HG03520 (cell line): ENCODE measurements around the gene N4BP3.
A peak's percentile ranks its signal among the peaks of the same experiment; 100 is the strongest.

ENCODE experiments used
- ATAC-seq: cut with Tn5 transposase; IDR thresholded peaks from one replicate; pipeline ENCODE4 v1.9.1; 2021; ENCODE audit warnings: mild to moderate bottlenecking, moderate library complexity; ENCODE audit not compliant: unreplicated experiment

N4BP3 gene

GRCh38 chr5:178145965-178146820, 32.9 kb downstream of the N4BP3 start:
- no peak for ATAC-seq

- ATAC-seq = no peak
Measured at GRCh38 chr5:178147406-178147805, 34.1 kb downstream of the N4BP3 start.

- no peak for ATAC-seq
Measured at GRCh38 chr5:178149199-178149932, 36.0 kb downstream of the N4BP3 start.

GRCh38 chr5:178150977-178151734, 37.8 kb downstream of the N4BP3 start:
- ATAC-seq = no peak

- no peak for ATAC-seq
Measured at GRCh38 chr5:178152491-178153444, 39.4 kb downstream of the N4BP3 start.

GRCh38 chr5:178153530-178154340, 40.4 kb downstream of the N4BP3 start, which contains the start of gene NHP2:
TSS of gene NHP2 (minus strand) at chr5:178153885. CDS start at chr5:178153817, 68 bp downstream.
- peak; percentile 99 for ATAC-seq

GRCh38 chr5:178155065-178155464, 41.7 kb downstream of the N4BP3 start:
- no peak for ATAC-seq

- ATAC-seq = no peak
Measured at GRCh38 chr5:178160176-178160575, 46.8 kb downstream of the N4BP3 start.

GRCh38 chr5:178162481-178162880, 49.1 kb downstream of the N4BP3 start:
- no peak for ATAC-seq

- ATAC-seq = peak; percentile 97
Measured at GRCh38 chr5:178163772-178164735, 50.7 kb downstream of the N4BP3 start.

- no peak for ATAC-seq
Measured at GRCh38 chr5:178165581-178165980, 52.2 kb downstream of the N4BP3 start.

- no peak for ATAC-seq
Measured at GRCh38 chr5:178170455-178170854, 57.1 kb downstream of the N4BP3 start.

GRCh38 chr5:178174456-178174855, 61.1 kb downstream of the N4BP3 start:
- ATAC-seq = no peak
